ENCODE data around the gene FXYD2. TPM values are rescaled to one million over a fixed set of nuclear protein-coding genes. Genes with fewer than 3 reads are reported as not detected.
A peak's percentile ranks its signal among the peaks of the same experiment; 100 is the strongest.

FXYD2 gene
- total RNA-seq, 1 donor from 2014 or later, result not detected

DNA sequence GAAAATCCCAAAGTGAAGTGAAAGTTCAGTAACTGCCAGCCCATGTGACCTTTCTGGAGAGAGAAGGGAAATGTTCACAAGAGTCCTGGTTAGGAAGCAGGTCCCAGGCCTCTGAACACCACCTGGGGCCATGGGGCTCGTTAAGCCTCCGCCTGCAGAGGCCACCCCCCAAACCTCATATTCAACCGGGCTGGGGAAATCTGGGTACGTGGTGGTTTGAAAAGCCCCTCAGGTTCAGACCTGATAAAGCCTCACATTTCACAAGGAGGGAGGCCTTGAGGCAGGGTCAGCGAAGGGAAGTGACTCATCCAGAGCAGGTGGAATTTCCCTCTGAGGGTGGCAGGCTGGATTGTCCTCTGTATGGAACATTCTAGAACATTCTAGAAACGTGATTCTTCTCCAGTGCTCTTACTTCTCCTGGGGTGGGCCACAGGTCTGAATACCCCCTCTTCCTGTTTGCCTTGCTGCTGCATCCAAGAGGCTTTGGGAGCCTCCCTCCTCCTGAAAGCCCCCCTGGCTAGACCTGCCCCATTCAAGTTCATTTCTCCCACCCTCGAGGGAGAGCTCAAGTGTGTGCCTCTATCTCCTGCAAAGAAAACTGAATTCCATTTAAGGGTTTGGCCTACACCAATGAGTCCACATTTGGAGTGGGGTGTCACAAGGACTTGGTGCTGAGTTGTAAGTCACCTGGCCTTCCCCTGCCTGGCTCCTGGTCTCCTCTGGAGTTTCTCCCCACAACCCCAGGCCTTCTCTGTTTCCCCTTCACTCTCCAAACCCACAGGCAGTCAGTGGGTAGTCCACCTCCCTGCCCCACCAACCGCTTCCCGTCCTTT is 6.3 kb downstream of the FXYD2 start:
- H2AFZ ChIP-seq (ENCODE audit: low read depth, low read length), result peak overlapping the region; percentile 28

DNA sequence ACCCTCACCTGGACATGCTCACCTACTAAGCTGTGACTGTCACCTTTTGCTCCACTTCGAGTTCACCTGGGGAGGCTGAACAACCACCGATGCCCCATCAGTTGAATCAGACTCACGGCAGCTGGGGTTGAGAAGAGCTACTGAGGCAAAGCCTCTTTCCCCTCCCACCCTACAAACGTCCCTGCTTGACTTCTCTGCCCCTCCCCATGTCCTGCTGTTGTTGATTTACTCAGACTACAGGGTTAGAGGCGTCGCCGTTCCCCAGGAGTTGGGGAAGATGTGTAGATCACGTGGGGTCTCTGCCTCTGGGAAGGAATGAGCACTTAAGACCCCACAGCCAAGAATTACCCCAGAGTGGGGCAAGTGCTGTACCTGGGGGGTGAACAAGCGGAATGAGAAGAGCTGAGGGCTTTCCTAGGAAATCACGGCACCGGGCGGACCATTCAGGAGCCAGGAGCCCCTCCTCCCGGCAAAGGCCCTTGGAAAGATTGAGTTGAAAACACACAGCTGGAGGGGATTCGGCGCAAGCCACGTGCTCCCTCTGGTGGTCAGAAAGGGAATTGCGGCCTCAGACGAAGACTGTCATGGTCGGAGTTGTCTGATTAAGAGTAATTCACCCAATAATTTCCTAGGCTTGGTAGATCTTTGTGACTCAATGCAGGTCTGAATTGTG is 7.0 kb downstream of the FXYD2 start:
- H3K9ac ChIP-seq (ENCODE audit: low read length), result no peak overlapping the region
- H4K20me1 ChIP-seq (ENCODE audit: insufficient read depth, low read length), result no peaks in the 10 kb centered on the region
- peak overlapping the region; percentile 74 for H2AFZ ChIP-seq (ENCODE audit: low read depth, low read length)
- no peak overlapping the region for H3K4me3 ChIP-seq (ENCODE audit: insufficient read depth, low read depth, low read length)
- H3K4me2 ChIP-seq (ENCODE audit: low read length), result peak overlapping the region; percentile 43
- Mint-ChIP-seq H3K4me1 (ENCODE audit: low read depth, unreplicated experiment) (peaks cover 27% of the 10 kb centered on the region), H3K9me3 (ENCODE audit: unreplicated experiment) (no peaks in the 10 kb centered on the region), H3K36me3 (ENCODE audit: low read depth, unreplicated experiment) (no peaks in the 10 kb centered on the region), H3K27ac (ENCODE audit: unreplicated experiment) (peak overlapping the region; percentile 41), H3K27me3 (ENCODE audit: low read depth, unreplicated experiment) (peaks cover 11% of the 10 kb centered on the region), H3K4me3 (ENCODE audit: unreplicated experiment) (no peak overlapping the region)
- H3K36me3 ChIP-seq (ENCODE audit: insufficient read depth, low read length), result no peaks in the 10 kb centered on the region
- H3K4me1 ChIP-seq (ENCODE audit: insufficient read depth, low read length), result peaks cover 23% of the 10 kb centered on the region
- TF ChIP-seq, protein P1, sequence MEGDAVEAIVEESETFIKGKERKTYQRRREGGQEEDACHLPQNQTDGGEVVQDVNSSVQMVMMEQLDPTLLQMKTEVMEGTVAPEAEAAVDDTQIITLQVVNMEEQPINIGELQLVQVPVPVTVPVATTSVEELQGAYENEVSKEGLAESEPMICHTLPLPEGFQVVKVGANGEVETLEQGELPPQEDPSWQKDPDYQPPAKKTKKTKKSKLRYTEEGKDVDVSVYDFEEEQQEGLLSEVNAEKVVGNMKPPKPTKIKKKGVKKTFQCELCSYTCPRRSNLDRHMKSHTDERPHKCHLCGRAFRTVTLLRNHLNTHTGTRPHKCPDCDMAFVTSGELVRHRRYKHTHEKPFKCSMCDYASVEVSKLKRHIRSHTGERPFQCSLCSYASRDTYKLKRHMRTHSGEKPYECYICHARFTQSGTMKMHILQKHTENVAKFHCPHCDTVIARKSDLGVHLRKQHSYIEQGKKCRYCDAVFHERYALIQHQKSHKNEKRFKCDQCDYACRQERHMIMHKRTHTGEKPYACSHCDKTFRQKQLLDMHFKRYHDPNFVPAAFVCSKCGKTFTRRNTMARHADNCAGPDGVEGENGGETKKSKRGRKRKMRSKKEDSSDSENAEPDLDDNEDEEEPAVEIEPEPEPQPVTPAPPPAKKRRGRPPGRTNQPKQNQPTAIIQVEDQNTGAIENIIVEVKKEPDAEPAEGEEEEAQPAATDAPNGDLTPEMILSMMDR (IDR thresholded peaks at IDR 0.05; ENCODE audit: insufficient read depth, low read depth, low read length), result peak; percentile 100
- no peak for TF ChIP-seq EZH2 (IDR thresholded peaks at IDR 0.05; ENCODE audit: insufficient read depth, low read length)
- no peaks in the 10 kb centered on the region for H3K79me2 ChIP-seq (ENCODE audit: insufficient read depth, low read length)
- no peak for FAIRE-seq
- no peaks in the 10 kb centered on the region for H3K9me3 ChIP-seq (ENCODE audit: insufficient read depth, low read depth, low read length)
- no peak overlapping the region for H3K27ac ChIP-seq (ENCODE audit: low read depth, low read length)
- DNase-seq (ENCODE audit: low read depth), result peak; percentile 45
- no peaks in the 10 kb centered on the region for H3K27me3 ChIP-seq (ENCODE audit: insufficient read depth, low read length)

More for the DNA sequence above, 6.3 kb downstream of the FXYD2 start:
- H3K79me2 ChIP-seq (ENCODE audit: insufficient read depth, low read length), result no peaks in the 10 kb centered on the region
- H3K36me3 ChIP-seq (ENCODE audit: insufficient read depth, low read length), result no peaks in the 10 kb centered on the region
- TF ChIP-seq, protein P1 (IDR thresholded peaks at IDR 0.05; ENCODE audit: insufficient read depth, low read depth, low read length), result no peak
- TF ChIP-seq EZH2 (IDR thresholded peaks at IDR 0.05; ENCODE audit: insufficient read depth, low read length), result no peak
- Mint-ChIP-seq H3K27ac (ENCODE audit: unreplicated experiment) (no peak overlapping the region), H3K9me3 (ENCODE audit: unreplicated experiment) (no peaks in the 10 kb centered on the region), H3K36me3 (ENCODE audit: low read depth, unreplicated experiment) (no peaks in the 10 kb centered on the region), H3K4me3 (ENCODE audit: unreplicated experiment) (peak overlapping the region; percentile 28), H3K27me3 (ENCODE audit: low read depth, unreplicated experiment) (peaks cover 12% of the 10 kb centered on the region), H3K4me1 (ENCODE audit: low read depth, unreplicated experiment) (peaks cover 27% of the 10 kb centered on the region)
- peak overlapping the region; percentile 43 for H3K4me2 ChIP-seq (ENCODE audit: low read length)
- peak; percentile 29 for DNase-seq (ENCODE audit: low read depth)
- peaks cover 23% of the 10 kb centered on the region for H3K4me1 ChIP-seq (ENCODE audit: insufficient read depth, low read length)
- H3K27me3 ChIP-seq (ENCODE audit: insufficient read depth, low read length), result no peaks in the 10 kb centered on the region
- H3K9ac ChIP-seq (ENCODE audit: low read length), result no peak overlapping the region
- FAIRE-seq, result no peak
- peak overlapping the region; percentile 3 for H3K27ac ChIP-seq (ENCODE audit: low read depth, low read length)
- no peaks in the 10 kb centered on the region for H3K9me3 ChIP-seq (ENCODE audit: insufficient read depth, low read depth, low read length)
- no peaks in the 10 kb centered on the region for H4K20me1 ChIP-seq (ENCODE audit: insufficient read depth, low read length)
- no peak overlapping the region for H3K4me3 ChIP-seq (ENCODE audit: insufficient read depth, low read depth, low read length)
